Measurements from ENCODE around the gene KLHDC10. TPM values are rescaled to one million over a fixed set of nuclear protein-coding genes. Genes with fewer than 3 reads are reported as not detected.

Gene KLHDC10
- total RNA-seq, 1 experiment from 2014 or later: 14.4 TPM

- no peak overlapping the region for H3K27ac Mint-ChIP-seq
- POLR2A ChIA-PET: interaction anchor here (1.1 kb wide), 1 partner anchor 73 kb away, joined by 3 read pairs; no protein-coding TSS in a partner anchor
These were observed 84.4 kb downstream of the KLHDC10 start for GRCh38 chr7:130154501-130155317.

DNA sequence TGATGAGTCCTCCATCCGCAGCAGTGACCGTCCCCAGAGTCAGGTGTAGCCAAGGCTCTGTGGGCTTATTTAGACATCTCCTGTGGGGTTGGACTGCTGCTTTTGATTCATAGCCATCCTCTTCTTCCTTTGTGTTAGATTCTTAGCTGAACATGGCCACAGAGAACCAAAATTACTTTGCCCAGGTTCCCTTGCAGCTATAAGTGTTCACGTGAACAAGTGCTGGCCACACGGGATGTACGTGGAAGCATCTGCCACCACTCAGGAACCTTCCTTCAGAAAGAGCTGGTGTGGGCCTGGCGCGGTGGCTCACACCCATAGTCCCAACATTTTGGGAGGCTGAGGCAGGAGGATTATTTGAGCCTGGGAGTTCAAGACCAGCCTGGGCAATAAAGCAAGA, 85.8 kb downstream of the KLHDC10 start:
- ATAC-seq (no peak), DNase-seq (ENCODE audit: low spot score) (no peak)
- Mint-ChIP-seq H3K36me3 (peaks cover 29% of the 10 kb centered on the region), H3K4me1 (no peaks in the 10 kb centered on the region), H3K4me3 (no peak overlapping the region), H3K27me3 (ENCODE audit: low read depth) (no peaks in the 10 kb centered on the region), H3K27ac (no peak overlapping the region), H3K9me3 (0 out of 2 replicates have a peak, but pooled peaks cover 3% of the 10 kb centered on the region)
- POLR2A ChIA-PET: no interaction called here
- CTCF ChIA-PET: interaction anchor here (0.8 to 1.4 kb wide), 2 partner anchors 49 to 602 kb away, joined by 3 to 4 read pairs; no protein-coding TSS in a partner anchor
- TF ChIP-seq, protein P1, sequence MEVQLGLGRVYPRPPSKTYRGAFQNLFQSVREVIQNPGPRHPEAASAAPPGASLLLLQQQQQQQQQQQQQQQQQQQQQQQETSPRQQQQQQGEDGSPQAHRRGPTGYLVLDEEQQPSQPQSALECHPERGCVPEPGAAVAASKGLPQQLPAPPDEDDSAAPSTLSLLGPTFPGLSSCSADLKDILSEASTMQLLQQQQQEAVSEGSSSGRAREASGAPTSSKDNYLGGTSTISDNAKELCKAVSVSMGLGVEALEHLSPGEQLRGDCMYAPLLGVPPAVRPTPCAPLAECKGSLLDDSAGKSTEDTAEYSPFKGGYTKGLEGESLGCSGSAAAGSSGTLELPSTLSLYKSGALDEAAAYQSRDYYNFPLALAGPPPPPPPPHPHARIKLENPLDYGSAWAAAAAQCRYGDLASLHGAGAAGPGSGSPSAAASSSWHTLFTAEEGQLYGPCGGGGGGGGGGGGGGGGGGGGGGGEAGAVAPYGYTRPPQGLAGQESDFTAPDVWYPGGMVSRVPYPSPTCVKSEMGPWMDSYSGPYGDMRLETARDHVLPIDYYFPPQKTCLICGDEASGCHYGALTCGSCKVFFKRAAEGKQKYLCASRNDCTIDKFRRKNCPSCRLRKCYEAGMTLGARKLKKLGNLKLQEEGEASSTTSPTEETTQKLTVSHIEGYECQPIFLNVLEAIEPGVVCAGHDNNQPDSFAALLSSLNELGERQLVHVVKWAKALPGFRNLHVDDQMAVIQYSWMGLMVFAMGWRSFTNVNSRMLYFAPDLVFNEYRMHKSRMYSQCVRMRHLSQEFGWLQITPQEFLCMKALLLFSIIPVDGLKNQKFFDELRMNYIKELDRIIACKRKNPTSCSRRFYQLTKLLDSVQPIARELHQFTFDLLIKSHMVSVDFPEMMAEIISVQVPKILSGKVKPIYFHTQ (CRISPR knock-in tag; IDR thresholded peaks at IDR 0.05): no peak
- TF ChIP-seq FOXP4 (CRISPR knock-in tag; IDR thresholded peaks at IDR 0.05) (no peak), TEAD4 (CRISPR knock-in tag; IDR thresholded peaks at IDR 0.05) (no peak), TCF7 (CRISPR knock-in tag; IDR thresholded peaks at IDR 0.05; ENCODE audit: low read depth) (no peak), NFATC4 (CRISPR knock-in tag; IDR thresholded peaks at IDR 0.05) (no peak), ZNF532 (CRISPR knock-in tag; IDR thresholded peaks at IDR 0.05; ENCODE audit: borderline replicate concordance) (no peak), ETV6 (CRISPR knock-in tag; IDR thresholded peaks at IDR 0.05) (no peak), RELA (CRISPR knock-in tag; IDR thresholded peaks at IDR 0.05; ENCODE audit: borderline replicate concordance) (no peak)

More at GRCh38 chr7:130154501-130155317, 84.4 kb downstream of the KLHDC10 start:
- TF ChIP-seq ZNF425 (CRISPR knock-in tag; conservative IDR thresholded peaks at IDR 0.05) (no peak), CTCF (IDR thresholded peaks at IDR 0.05) (peak; percentile 82), GRHL2 (CRISPR knock-in tag; IDR thresholded peaks at IDR 0.05; ENCODE audit: insufficient replicate concordance, severe bottlenecking) (no peak), TEAD1 (CRISPR knock-in tag; IDR thresholded peaks at IDR 0.05) (0 out of 2 replicates have a peak, but pooled peaks have one; percentile 51), ZNF263 (CRISPR knock-in tag; IDR thresholded peaks at IDR 0.05; ENCODE audit: low read depth) (no peak), ETV6 (CRISPR knock-in tag; IDR thresholded peaks at IDR 0.05) (0 out of 2 replicates have a peak, but pooled peaks have one; percentile 22)
- TF ChIP-seq, protein P2, sequence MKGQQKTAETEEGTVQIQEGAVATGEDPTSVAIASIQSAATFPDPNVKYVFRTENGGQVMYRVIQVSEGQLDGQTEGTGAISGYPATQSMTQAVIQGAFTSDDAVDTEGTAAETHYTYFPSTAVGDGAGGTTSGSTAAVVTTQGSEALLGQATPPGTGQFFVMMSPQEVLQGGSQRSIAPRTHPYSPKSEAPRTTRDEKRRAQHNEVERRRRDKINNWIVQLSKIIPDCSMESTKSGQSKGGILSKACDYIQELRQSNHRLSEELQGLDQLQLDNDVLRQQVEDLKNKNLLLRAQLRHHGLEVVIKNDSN (CRISPR knock-in tag; IDR thresholded peaks at IDR 0.05): peak; percentile 15; the same call in 1 of the 2 replicates
- Mint-ChIP-seq H3K4me1 (peaks cover 3% of the 10 kb centered on the region), H3K4me3 (no peak overlapping the region), H3K27me3 (ENCODE audit: low read depth) (no peaks in the 10 kb centered on the region), H3K9me3 (0 out of 2 replicates have a peak, but pooled peaks cover 3% of the 10 kb centered on the region), H3K36me3 (peaks cover 21% of the 10 kb centered on the region)
- CTCF ChIA-PET: interaction anchor here (0.7 to 2.0 kb wide), 10 partner anchors 11 to 603 kb away, joined by 3 to 10 read pairs (median 3); no protein-coding TSS in a partner anchor
- ATAC-seq: peak; percentile 78
- DNase-seq (ENCODE audit: low spot score): peak; percentile 76

Measured in WTC11 (cell line).